ENCODE results near the gene SGCA.

The SGCA gene

DNA sequence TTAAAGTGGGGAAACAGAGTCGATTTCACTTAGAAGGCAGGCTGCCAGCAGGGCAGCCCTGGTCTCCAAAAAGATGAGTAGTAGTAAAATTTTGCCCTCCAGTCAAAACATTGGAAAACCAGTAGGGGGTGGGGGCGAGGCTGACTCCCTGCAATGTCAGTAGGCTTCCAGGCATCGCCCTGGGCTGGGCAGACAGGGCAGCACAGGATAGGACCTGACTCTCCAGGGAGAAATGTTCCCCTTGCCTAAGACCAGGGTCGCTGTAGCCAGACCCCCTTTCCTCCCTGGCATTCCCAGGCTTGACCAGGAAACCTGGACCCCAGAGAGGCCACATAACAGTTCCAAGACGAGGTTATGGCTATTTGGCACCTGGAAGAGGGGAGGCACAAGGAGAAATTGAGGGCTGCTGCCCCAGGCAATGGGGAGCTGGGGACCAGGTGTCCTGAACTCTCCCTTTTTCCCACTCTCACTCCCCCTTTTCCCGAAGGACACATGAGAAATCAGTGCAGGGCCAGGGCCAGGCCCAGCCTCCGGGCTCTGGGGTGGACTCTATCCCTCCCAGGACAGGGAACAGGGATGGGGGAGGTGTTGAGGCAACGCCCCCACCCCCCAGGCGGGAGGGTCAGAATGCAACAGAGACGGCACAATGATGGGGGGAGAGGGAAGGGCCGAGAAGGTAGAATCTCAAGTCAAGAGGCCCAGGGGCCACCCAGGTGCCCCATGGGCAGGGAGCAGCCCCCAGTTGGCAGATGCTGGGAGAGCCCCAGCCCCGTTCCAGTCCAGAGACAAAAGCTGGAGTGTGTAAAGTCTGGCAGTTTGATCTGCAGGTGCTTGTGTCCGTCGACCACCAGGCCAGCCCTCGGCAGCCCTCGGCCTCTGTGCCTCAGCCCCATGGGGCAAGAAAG is 31.3 kb upstream of the SGCA start:
- DNase-seq: no peak

DNA sequence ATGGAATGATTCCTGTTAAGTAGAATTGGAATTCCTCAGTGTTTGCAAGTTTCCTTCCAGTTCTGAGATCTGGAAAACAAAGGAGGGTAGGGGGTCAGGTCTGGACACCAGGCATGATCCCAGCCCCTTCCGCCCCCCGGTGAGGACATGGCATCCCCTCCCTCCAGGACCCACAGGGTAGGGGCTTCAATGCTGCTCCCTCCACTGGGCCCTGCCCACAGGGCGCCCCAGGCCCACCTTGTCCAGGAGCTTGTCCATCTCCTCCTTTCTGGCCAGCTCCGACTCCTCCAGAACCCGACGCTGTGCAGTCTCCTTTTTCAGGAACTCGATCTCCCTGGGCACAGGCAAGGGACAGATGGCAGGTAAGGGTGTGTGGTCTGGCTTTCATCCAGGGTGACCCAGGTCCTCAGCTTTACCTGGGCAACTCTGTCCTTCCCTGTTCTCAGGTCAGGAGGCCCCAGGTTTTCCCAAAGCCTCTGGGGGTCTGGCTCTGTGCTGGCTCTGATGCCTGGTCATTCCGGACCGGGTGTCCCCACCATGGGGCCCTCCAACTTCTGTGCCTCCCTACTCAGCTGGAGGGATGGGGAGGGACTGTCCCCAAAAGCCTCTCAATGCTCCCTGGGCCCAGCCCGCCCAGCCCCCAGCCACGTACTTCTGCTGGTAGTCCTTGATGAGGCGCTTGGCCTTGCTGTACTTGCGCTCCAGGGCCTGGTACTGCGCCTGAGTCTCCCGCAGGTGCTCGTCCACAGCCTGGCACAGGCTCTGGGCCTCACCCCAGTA is 30.3 kb upstream of the SGCA start:
- no peak for DNase-seq

GRCh38 chr17:50136096-50136687 is 29.6 kb upstream of the SGCA start:
- no peak for DNase-seq

DNA sequence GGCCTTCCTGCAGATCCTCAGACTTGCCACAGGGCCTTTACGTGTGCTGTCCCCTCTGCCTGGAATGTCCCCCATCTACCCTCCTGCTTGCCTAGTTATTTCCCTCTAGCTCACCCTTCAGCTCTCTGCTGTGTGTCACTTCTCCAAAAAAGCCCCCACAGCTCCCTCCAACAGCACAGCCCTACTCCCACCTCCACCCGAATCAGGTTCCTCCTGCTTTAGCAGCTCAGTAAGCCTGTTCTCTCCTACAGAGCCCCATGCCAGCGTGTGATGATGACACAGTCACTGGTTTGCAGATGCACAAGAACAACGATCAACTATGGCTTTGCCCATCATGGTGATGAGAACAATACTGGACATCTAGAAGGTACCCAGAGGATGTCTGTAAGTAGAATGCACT is 28.8 kb upstream of the SGCA start:
- DNase-seq: no peak

GRCh38 chr17:50139185-50139783 is 26.5 kb upstream of the SGCA start:
- no peak for DNase-seq

- DNase-seq: peak; percentile 34 to 70
Measured at GRCh38 chr17:50139950-50140885, 25.6 kb upstream of the SGCA start.

- DNase-seq: no peak
Measured at GRCh38 chr17:50141026-50141744, 24.6 kb upstream of the SGCA start.

GRCh38 chr17:50141745-50142110 is 24.1 kb upstream of the SGCA start:
- no peak for DNase-seq

DNA sequence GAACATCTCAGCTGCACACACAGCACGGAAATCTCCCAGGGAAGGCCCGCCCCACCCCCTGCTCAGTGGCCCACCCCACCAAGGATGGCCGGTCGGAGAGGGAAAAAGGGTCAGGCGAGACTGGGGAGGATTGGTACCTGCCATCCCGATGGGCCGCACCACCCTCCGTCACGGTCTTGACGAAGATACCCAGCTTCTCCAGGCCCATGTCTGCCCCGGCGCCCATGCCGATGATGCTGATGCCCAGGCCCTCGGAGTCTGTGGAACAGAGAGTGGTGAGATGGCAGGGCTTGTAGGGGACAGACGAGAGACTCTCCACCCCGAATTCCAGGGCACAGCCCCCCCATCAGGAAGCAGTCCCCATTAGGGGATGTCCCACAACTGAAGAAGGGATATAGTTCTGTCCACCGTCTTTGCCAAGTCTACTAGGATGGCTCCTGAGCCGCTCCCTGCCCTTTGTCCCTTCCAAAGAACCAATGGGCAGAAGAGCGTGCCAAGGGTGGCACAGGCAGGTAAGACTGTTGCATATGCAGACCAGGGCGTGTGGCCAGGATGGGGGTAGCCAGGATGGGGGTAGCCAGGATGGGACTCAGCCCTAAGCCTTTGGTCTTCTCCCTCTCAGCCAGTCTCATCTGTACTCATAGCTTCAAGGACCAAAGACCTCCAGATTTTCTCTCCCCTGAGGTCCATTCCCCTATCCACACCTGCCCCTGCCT is 22.2 kb upstream of the SGCA start:
- no peak for DNase-seq

DNA sequence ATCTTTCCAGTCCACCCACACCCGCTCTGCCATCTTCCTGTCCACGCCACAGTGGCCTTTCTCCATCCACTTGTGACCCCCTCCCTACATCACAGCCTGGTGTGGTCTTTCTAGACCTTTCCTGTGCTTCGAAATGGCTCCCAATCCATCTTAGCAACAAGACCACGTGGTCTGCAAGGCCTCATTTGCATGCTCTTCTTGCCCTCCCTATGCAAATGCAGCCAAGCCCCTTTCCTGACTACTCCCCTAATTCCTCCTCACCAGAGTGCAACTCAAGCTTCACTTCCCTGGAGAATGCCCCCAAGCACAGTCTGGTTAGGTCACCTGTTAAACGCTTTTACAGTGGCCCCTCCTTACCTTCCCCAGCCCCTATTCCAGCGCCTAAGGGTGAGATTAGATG is 21.4 kb upstream of the SGCA start:
- no peak for DNase-seq

DNA sequence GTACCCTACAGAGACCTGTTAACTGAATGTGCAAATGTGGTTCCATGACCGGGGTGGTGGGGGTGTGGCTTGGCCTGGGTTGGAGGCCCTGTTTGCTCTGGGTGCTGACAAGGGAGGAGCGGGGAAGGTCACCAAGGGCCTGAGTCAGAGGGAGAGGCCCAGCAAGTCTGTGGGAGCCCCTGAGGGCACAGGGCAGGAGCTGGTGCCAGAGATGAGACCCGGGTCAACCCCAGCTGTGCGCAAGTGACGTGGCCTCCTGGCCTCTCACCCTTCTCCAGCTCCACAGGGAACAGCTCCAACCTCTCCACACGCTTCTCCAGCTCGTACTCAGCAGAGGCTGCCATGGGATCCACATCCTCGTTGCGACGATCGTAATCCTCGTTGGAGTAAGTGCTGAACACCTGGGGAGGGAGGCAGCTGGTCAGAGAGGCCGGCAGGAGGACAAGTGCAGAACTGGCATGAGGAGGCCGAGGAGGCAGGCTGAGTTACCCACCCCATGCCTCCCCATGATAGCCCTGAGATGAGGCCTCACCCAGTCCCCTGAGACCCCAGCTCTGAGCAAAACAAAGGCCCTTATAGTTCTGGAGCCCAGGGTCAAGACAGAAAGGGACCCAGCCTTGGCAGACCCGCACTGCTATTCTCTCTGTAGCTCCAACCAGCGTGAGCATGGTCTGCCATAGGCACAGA is 20.8 kb upstream of the SGCA start:
- no peak for DNase-seq

DNA sequence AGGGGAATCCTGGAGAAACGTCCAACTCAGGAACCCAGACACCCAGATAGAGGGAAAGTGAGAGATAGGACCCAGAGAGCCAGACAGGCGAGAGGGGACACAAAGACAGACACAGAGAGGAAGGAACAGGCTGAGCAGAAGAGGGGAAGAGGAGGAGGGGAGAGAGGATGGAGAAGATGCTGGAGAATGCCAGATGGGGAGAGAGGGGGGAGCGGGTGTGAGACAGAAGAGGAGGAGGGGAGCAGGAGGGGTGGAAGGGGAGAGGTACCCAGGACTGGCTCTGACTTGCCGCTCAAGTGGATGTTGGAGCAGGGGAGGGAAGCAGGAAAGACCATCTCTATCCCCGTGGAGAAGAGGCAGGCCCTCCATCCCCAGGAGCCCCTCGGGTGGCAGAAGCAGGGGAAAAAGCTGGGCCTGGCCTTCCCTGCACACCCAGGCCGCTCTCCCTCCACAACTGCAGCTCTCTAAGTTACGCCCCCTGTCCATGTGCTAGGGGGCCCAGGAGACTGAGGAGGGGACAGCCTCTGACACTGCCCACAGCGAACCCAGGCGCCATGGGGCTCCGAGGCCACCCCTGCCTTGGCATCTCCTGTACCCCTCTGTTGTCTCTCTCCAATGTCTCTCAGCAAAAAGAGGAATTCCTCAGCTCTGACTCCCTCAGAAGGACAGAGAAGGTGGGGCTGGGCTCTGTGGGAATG is 20.1 kb upstream of the SGCA start:
- no peak for DNase-seq

- DNase-seq: no peak
Measured at GRCh38 chr17:50146230-50146926, 19.4 kb upstream of the SGCA start.

DNA sequence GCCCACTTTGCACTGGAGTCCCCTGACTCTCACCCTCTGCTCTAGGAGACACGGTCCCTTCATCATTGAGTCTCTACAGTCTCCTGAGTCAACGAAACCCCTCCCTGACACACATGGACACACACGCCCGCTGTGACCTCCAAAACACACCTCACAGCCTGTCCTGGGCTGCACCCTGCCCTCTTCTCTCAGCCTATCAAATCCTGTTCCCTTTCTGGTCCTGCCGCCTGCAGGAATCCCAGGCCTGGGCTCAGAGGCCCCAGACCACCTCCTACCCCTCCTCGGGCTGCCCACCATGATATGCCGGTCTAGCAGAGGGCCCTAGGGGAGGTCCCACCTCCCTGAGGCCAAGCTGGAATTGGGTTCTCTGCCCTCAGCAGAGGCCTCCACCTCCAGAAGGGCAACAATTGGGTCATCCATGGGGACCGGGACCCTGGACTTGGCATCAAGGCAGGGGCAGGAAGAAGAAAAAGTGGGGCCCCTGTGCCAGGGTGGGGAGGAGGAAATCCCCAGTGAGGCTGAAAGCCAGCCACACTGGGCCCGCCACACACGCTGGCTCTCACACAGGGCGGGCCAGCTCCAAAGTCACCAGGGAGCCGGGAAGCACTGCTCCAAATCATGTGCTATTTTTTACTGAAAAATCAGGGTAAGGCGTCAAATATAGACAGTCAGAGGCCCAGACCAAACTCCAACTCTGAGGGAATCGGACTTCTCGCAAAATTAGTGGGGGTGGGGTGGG is 18.7 kb upstream of the SGCA start:
- no peak for DNase-seq

DNA sequence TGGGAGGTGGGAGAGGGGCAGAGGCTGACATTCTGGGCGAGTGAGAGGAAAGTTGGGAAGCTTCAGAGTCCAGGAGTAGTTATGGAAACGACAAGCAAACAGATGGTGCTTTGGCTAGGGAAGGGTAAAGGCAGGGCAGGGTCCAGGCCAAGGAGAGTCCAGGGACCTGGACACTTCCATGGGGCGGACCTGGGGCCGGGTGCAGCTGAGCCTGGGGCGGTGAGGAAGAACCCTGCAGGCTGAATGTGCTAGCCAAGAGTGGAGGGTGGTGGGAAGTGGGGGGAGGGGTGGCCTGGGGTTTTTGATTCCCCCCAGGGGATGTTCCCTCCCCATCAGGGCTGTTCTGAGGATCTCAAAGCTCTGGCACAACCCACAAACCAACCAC is 18.0 kb upstream of the SGCA start:
- no peak for DNase-seq

DNA sequence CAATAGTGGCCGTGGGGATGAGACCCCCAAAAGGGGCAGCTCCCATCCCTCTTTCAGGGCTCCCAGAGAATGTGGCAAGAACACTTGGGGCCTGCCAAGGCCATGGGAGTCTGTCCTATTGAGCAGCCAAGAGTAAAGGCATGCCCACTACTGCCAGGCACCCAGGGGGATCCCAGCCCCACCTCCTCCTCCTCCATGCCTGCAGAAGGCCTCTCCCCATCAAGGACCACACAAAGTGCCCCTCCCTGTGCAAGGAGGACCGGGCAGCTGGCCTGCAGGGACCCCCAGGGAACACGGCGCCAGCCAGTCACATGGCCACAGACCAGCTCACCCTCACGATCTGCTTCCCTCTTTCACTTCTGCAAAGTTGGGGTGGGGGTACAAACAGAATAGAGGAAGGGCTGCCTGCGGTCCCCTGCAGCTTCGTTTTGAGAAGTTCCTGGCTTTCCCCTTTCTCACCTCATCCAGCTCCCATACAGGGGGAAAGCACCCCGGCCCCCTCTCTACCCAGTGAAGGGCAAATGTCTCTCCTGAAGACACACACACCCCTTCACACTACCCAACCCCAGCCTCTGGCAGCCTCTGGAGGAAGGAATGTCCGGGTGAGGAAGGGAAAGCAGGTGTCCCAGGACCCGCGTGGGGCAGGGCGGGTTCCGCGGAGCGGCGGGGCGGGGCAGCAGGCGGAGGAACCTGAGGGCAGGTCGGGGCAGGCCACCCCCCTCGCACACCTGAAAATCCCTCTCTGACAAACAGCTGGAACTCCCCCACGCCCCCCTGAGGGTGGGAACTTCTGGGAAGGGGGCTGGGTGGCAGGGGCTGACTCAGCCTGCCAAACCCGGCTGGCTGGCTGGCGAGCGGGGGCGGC is 17.3 kb upstream of the SGCA start:
- no peak for DNase-seq

GRCh38 chr17:50149091-50149416 is 16.8 kb upstream of the SGCA start:
- no peak for DNase-seq
